ENCODE data around the gene S100A16.
A peak's percentile ranks its signal among the peaks of the same experiment; 100 is the strongest.

The S100A16 gene

GRCh38 chr1:153635872-153636271, 22.9 kb upstream of the S100A16 start:
- DNase-seq = no peak

GRCh38 chr1:153633754-153634665, 21.1 kb upstream of the S100A16 start, which contains the start of gene CHTOP:
TSS of gene CHTOP (plus strand) at chr1:153634066. CDS start at chr1:153636589, 2,523 bp downstream.
- peak; percentile 92 for DNase-seq

GRCh38 chr1:153633161-153633753, 20.3 kb upstream of the S100A16 start:
- no peak for DNase-seq

- no peak for DNase-seq
Measured at GRCh38 chr1:153631047-153632022, 18.4 kb upstream of the S100A16 start.

GRCh38 chr1:153630384-153630783, 17.4 kb upstream of the S100A16 start:
- no peak for DNase-seq

GRCh38 chr1:153629971-153630370, 17.0 kb upstream of the S100A16 start:
- no peak for DNase-seq

GRCh38 chr1:153629343-153629665, 16.4 kb upstream of the S100A16 start:
- DNase-seq = no peak

- DNase-seq = no peak
Measured at GRCh38 chr1:153628638-153629342, 15.9 kb upstream of the S100A16 start.

GRCh38 chr1:153627715-153628626, 15.0 kb upstream of the S100A16 start, which contains the start of gene S100A1:
TSS of gene S100A1 (plus strand) at chr1:153628434. CDS start at chr1:153630522, 2,088 bp downstream.
- DNase-seq = no peak

- peak; percentile 78 for DNase-seq
Measured at GRCh38 chr1:153626904-153627714, 14.2 kb upstream of the S100A16 start, which contains the start of gene S100A13. TSS of gene S100A13 (minus strand) at chr1:153627505. CDS start at chr1:153626472, 1,033 bp downstream.

GRCh38 chr1:153626477-153626903, 13.6 kb upstream of the S100A16 start:
- DNase-seq = no peak

- no peak for DNase-seq
Measured at GRCh38 chr1:153624965-153625611, 12.2 kb upstream of the S100A16 start.

- DNase-seq = no peak
Measured at GRCh38 chr1:153623101-153623500, 10.2 kb upstream of the S100A16 start.

- no peak for DNase-seq
Measured at GRCh38 chr1:153619171-153619570, 6.2 kb upstream of the S100A16 start.

GRCh38 chr1:153617663-153618062, 4.7 kb upstream of the S100A16 start:
- no peak for DNase-seq

GRCh38 chr1:153616917-153617311, 4.0 kb upstream of the S100A16 start:
- DNase-seq = no peak

GRCh38 chr1:153616144-153616916, 3.4 kb upstream of the S100A16 start, which contains the start of gene S100A14:
TSS of gene S100A14 (minus strand) at chr1:153616325. CDS start at chr1:153615858, 467 bp downstream.
- DNase-seq = no peak

GRCh38 chr1:153615406-153615805, 2.5 kb upstream of the S100A16 start:
- no peak for DNase-seq

- DNase-seq = no peak
Measured at GRCh38 chr1:153614906-153615305, 2.0 kb upstream of the S100A16 start.
